Uterus (tissue), 4 donors: Measurements from ENCODE around the gene PERM1. TPM values are rescaled to one million over a fixed set of nuclear protein-coding genes. Genes with fewer than 3 reads are reported as not detected.
A peak's percentile ranks its signal among the peaks of the same experiment; 100 is the strongest.

Experiments used
- DNase-seq, 2 donors: peaks; one replicate each; pipeline ENCODE4 v3.0.0-alpha.2; 2019 to 2020
- H3K27ac ChIP-seq, 2 donors: fragments of 200-600 bp; sonication (generic); 1 replicate in 1 of 2; 2 replicates in 1 of 2; pipeline ENCODE4 v1.5.1; 2016 to 2018
- H3K27me3 ChIP-seq, 2 donors: fragments of 200-600 bp; sonication (generic); one replicate each; pipeline ENCODE4 v1.5.1; 2018 to 2019; ENCODE audit warnings: control low read depth in 1 of 2
- H3K36me3 ChIP-seq, 2 donors: fragments of 200-600 bp; sonication (generic); one replicate each; pipeline ENCODE4 v1.5.1; 2019; ENCODE audit warnings: control low read depth in 1 of 2
- H3K4me1 ChIP-seq, 2 donors: fragments of 200-600 bp; sonication (generic); one replicate each; pipeline ENCODE4 v1.5.1; 2018 to 2019; ENCODE audit warnings: control low read depth in 1 of 2
- H3K4me3 ChIP-seq, 2 donors: fragments of 200-600 bp; sonication (generic); 1 replicate in 1 of 2; 2 replicates in 1 of 2; pipeline ENCODE4 v1.5.1; 2018 to 2019; ENCODE audit warnings: mild to moderate bottlenecking in 1 of 2
- H3K9me3 ChIP-seq, 2 donors: fragments of 200-600 bp; sonication (generic); one replicate each; pipeline ENCODE4 v1.5.1; 2019; ENCODE audit warnings: control low read depth in 1 of 2
- CTCF ChIP-seq, 4 experiments: fragments of 200-600 bp in 2 of 4; fragments of 450-650 bp in 2 of 4; sonication (generic) in 2 of 4; IDR thresholded peaks; one replicate each; pipeline ENCODE4 v1.5.1; 2016 to 2019; ENCODE audit warnings: antibody characterized with exemption in 4 of 4, mild to moderate bottlenecking in 2 of 4, moderate library complexity in 1 of 4
- POLR2A ChIP-seq, 2 donors: fragments of 450-650 bp; IDR thresholded peaks; one replicate each; pipeline ENCODE4 v1.6.1; 2016; ENCODE audit warnings: antibody characterized with exemption in 2 of 2, mild to moderate bottlenecking in 1 of 2, moderate library complexity in 1 of 2
- intact Hi-C: fragments of 100-400 bp; cut with DNase I; formaldehyde crosslinking; loops from one replicate; pipeline ENCODE4 v1.15.1; 2023; ENCODE audit warnings: low total_unique reads
- total RNA-seq, 4 donors: library from RNA; depleted of rRNA in 3 of 4; stranded (reverse); fragments of >200 nt in 3 of 4; gene quantifications; one replicate each; pipeline versions ENCODE4 v1.1.0 to v1.2.4, GENCODE V29; 2014 to 2023
- donor health status: DM: yes; HTN: yes; CAD: no.

PERM1 gene
- total RNA-seq, 4 donors from 2014 or later = 2.3 TPM; not detected in 3

GRCh38 chr1:1005774-1006304 is 23.9 kb upstream of the PERM1 start:
- H3K27ac ChIP-seq = no peak overlapping the region
- H3K27me3 ChIP-seq = no peaks in the 10 kb centered on the region
- H3K9me3 ChIP-seq = no peaks in the 10 kb centered on the region
- H3K4me1 ChIP-seq = peaks cover 0 to 5% of the 10 kb centered on the region in 2 donors
- intact Hi-C loops = no loop called here
- TF ChIP-seq CTCF (IDR thresholded peaks at IDR 0.05) (no peak), POLR2A (IDR thresholded peaks at IDR 0.05) (no peak)
- no peak overlapping the region for H3K4me3 ChIP-seq
- DNase-seq = no peak
- no peaks in the 10 kb centered on the region for H3K36me3 ChIP-seq

GRCh38 chr1:1004780-1005697 is 23.1 kb upstream of the PERM1 start:
- intact Hi-C loops = no loop called here
- DNase-seq = peak in 1 of 2 donors; percentile 19
- H3K27ac ChIP-seq = no peak overlapping the region
- no peak overlapping the region for H3K4me3 ChIP-seq
- H3K36me3 ChIP-seq = no peaks in the 10 kb centered on the region
- peaks cover 0 to 5% of the 10 kb centered on the region in 2 donors for H3K4me1 ChIP-seq
- no peak for TF ChIP-seq CTCF (IDR thresholded peaks at IDR 0.05)
- no peak for TF ChIP-seq POLR2A (IDR thresholded peaks at IDR 0.05)
- H3K27me3 ChIP-seq = peaks cover 0 to 3% of the 10 kb centered on the region in 2 donors
- no peaks in the 10 kb centered on the region for H3K9me3 ChIP-seq

DNA sequence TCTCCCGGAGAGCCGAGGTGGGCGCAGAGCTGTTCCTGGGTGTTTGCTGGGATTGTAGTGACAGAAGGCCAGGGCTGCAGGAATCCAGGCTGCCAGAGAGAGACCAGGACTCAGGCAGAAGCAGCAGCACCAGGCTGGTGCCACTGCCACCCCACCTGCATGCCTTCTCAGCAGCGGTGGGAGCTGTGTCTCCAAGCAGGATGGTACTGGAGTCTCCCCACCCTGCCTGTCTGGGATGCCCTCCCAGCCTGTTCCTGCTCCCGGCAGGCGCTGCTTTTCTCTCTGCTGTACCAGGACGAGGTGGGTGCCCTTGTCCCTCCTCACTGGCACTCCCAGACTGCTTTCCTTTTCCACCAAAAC is 22.5 kb upstream of the PERM1 start:
- Histone ChIP-seq H3K4me3 (no peak overlapping the region), H3K27me3 (peaks cover 0 to 4% of the 10 kb centered on the region in 2 donors), H3K27ac (no peak overlapping the region), H3K36me3 (no peaks in the 10 kb centered on the region), H3K4me1 (peaks cover 0 to 5% of the 10 kb centered on the region in 2 donors), H3K9me3 (no peaks in the 10 kb centered on the region)
- no peak for TF ChIP-seq POLR2A (IDR thresholded peaks at IDR 0.05)
- no peak for TF ChIP-seq CTCF (IDR thresholded peaks at IDR 0.05)
- intact Hi-C loops = no loop called here
- no peak for DNase-seq

DNA sequence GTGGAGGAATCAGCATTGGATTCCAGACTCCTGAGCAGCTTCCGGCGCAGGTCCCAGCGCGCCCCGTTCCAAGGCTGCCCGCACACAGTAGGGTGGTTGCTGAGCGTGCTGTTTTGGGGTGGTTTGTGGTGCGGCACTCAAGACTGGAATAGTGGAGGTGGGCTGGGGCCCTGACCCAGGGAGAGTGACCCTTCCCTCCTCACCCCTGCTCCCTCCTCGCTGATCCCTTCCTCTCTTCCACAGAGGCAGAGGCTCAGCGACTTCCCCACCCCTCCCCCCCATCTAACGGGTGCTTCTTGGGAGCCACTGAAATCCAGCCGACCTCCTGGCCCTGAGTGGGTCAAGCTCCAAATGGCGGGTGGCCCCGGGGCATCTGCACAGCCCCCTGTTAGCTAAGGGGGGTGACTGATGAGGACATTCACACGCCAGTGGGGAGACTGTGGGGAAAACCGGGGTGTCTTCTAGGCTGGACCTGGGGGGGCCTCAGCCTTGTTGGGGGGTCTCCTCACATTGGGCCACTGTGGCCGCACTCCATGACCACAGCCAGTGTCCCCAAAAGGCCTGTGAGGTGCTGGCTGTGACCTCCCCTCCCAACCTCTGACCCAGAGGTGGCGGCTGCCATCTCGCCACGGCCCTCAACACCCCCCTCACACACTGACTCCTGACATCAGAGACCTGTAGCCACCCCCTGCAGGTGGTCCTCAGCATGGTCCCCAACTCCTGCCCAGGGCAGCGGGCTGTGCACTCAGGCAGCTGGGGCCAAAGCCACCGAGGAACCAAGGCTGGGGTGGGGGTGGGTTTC is 21.9 kb upstream of the PERM1 start:
- Histone ChIP-seq H3K36me3 (no peaks in the 10 kb centered on the region), H3K27ac (no peak overlapping the region), H3K4me3 (no peak overlapping the region), H3K27me3 (peaks cover 0 to 4% of the 10 kb centered on the region in 2 donors), H3K9me3 (no peaks in the 10 kb centered on the region), H3K4me1 (peaks cover 0 to 5% of the 10 kb centered on the region in 2 donors)
- peak; percentile 14 to 15 for DNase-seq
- TF ChIP-seq CTCF (IDR thresholded peaks at IDR 0.05) (no peak), POLR2A (IDR thresholded peaks at IDR 0.05) (no peak)
- intact Hi-C loops = no loop called here
